HG03521 (cell line): ENCODE measurements around the gene MACROD2.
"Not testable (repeated sequence)": the region's sequence is repeated elsewhere in the genome, so short reads cannot be mapped to it uniquely, and the experiment has no call there.

Source experiments
- ATAC-seq: cut with Tn5 transposase; IDR thresholded peaks from one replicate; pipeline ENCODE4 v1.9.1; 2021; ENCODE audit warnings: mild to moderate bottlenecking, moderate library complexity; ENCODE audit not compliant: unreplicated experiment

Gene MACROD2

GRCh38 chr20:14178952-14179351, 183.6 kb downstream of the MACROD2 start:
- ATAC-seq: no peak

- no peak for ATAC-seq
Observed at GRCh38 chr20:14189794-14190402, 194.6 kb downstream of the MACROD2 start.

DNA sequence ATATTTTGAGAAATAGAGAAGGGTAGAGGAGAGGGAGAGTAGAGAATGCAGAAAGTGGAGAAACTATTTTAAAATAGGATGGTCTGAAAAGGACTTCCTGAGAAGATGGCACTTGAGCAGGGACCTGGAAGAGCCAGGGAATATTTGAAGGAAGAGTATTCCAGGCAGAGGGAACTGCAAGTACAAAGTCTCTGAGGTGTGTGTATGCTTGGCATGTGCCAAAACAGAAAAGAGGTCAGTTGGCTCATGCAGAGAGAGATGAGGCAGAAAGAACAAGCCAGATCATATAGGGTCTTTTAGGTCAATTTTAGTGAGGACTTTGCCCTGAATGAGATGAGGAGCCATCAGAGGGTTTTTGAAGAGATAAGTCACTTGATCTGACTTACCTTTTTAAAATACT, 196.2 kb downstream of the MACROD2 start:
- ATAC-seq: no peak

DNA sequence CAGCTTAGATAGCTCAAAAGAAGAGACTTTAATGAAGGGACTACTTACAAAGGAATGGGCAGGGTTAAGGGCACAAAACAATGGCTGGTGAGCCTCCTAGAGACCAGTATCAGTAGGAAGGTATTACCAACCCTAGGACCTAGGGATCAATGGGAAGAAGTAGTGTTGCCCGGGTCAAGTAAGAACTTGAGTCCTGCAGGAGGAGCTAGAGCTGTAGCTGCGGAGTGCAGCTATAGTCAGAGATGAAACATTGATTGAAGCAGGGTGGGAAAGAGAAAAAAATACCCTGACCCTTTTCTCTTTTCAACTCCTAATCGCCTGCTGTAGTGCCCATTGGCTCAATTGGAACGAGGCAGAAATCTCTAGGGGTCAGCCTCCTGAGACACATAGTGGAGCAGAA, 198.1 kb downstream of the MACROD2 start:
- ATAC-seq: no peak

DNA sequence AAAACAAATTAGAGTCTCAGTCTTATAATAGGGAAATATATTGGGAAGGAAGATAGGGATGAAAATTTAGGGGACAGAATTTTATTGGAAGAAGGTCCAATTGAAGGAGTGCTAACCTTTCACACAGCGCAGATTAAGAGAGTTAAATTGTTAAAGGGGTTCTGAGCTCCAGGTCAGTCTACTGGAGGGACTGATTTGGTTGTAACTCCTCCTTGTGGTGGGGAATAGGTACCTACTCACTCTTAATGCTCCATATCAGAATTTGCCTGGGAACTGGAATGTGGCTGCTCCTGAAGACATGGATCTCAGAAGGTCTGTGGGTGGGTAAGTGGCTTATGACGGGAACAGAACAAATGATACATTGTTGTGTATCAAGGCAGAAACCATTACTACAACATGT, 198.6 kb downstream of the MACROD2 start:
- ATAC-seq: no peak

DNA sequence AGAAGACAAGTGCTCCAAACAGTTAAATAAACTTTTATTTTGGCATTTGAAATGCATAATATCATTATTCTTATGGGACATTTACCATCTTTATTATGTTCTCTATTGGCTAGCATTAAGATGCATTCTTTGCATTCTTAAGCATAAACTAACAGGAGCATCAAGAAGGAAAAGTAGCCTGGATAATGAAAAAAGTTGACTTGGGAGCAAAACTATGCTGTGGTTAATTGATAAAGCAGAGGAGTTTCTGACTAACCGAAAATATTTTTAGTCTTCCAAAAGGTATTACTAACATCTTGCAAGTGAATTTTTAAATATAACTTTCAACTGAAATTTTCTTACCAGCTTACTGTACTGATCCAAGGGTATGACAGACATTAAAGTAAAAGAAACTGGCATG, 201.8 kb downstream of the MACROD2 start:
- ATAC-seq: no peak

- no peak for ATAC-seq
Observed at GRCh38 chr20:14198416-14198815, 203.1 kb downstream of the MACROD2 start.

GRCh38 chr20:14199111-14199510, 203.8 kb downstream of the MACROD2 start:
- no peak for ATAC-seq

GRCh38 chr20:14203657-14204056, 208.3 kb downstream of the MACROD2 start:
- no peak for ATAC-seq

- ATAC-seq: no peak
Observed at GRCh38 chr20:14207591-14207990, 212.3 kb downstream of the MACROD2 start.

DNA sequence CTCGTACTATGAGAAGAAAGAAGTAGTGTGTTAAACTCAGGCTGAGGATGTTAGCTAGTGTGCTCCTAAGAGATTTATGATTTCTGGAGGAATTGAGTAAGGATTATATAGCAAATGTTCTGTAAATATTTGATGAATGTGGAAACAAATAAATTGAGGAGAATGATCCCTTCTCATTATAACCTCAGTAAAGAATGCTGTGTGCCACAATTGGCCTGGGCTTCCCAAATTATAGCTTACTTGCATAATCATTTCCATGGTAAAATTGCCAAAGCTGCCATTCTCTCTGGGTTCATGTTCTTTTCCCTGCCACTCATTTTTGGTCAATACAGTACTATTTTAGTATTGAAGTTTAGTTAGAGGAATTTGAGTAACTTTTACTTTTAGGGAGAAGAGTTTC, 213.6 kb downstream of the MACROD2 start:
- no peak for ATAC-seq

- no peak for ATAC-seq
Observed at GRCh38 chr20:14210146-14210545, 214.8 kb downstream of the MACROD2 start.

- no peak for ATAC-seq
Observed at GRCh38 chr20:14214046-14214445, 218.7 kb downstream of the MACROD2 start.

GRCh38 chr20:14215880-14216279, 220.6 kb downstream of the MACROD2 start:
- not testable (repeated sequence) for ATAC-seq

DNA sequence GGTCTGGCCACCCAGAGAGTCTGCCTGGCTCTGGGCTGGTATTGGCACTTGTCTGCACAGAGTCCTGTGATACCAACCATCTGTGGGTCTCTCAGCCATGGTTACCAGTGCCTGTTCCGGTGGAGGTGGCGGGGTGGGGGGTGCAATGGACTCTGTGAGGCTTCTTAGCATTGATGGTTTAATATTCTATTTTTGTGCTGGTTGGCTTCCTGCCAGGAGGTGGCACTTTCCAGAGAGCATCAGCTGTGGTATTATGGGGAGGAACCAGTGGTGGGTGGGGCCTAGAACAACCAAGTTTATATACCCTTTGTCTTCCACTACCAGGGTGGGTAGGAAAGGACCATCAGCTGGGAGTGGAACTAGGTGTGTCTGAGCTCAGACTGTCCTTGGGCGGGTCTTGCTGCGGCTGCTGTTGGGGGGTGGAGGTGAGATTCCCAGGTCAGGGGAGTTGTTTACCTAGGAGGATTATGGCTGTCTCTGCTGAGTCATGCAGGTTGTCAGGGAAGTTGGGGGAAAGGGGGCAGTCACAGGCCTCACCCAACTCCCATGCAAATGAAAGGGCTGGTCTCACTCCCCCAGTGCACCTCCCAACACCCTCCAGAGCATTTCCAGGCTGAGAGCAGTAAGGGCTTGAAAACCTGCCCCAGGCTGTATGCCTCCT, 224.6 kb downstream of the MACROD2 start:
- ATAC-seq: no peak

DNA sequence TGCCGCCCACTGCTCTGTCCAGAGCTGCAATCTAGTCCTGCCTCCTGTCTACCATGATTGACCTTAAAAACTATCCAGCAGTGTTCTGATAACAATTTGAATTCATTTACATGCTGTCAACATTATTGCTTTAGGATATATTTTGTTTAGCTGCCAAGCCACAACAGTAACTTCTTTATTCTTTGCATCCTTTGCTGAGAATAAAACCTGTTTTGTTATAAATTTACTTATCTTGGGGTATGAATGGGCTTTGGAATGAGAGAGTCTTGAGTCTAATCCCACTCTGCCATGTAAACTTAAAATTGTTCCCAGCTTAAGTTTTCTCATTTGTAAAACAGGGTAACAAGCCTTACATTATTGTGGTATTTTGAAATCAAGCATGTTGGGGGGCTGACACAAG, 225.7 kb downstream of the MACROD2 start:
- ATAC-seq: no peak

GRCh38 chr20:14223806-14224205, 228.5 kb downstream of the MACROD2 start:
- ATAC-seq: no peak

DNA sequence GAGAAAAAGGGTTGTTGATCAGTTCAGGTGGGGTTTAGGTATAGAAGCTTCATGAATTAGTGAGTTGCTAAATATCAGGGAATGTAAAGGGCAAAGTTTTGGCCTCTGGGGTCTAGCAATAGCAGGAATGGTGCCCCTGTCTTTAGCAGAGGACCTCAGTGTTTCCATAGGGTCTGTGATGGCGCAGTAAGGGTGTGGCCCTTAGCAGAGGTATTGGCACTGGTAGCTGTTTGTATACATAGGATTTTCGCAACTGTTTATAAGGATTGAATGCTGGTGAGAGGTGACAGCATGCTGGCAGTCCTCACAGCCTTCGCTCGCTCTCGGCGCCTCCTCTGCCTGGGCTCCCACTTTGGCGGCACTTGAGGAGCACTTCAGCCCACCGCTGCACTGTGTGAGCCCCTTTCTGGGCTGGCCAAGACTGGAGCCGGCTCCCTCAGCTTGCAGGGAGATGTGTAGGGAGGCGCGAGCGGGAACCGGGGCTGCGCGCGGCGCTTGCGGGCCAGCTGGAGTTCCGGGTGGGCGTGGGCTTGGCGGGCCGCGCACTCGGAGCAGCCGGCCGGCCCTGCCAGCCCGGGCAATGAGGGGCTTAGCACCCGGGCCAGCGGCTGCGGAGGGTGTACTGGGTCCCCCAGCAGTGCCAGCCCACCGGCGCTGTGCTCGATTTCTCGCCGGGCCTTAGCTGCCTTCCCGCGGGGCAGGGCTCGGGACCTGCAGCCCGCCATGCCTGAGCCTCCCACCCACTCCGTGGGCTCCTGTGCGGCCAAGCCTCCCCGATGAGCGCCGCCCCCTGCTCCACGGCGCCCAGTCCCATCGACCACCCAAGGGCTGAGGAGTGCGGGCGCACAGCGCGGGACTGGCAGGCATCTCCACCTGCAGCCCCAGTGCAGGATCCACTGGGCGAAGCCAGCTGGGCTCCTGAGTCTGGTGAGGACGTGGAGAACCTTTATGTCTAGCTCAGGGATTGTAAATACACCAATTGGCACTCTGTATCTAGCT, 231.0 kb downstream of the MACROD2 start:
- not testable (repeated sequence) for ATAC-seq

GRCh38 chr20:14232650-14233049, 237.3 kb downstream of the MACROD2 start:
- peak; percentile 53 for ATAC-seq

- no peak for ATAC-seq
Observed at GRCh38 chr20:14234666-14235295, 239.5 kb downstream of the MACROD2 start.

- no peak for ATAC-seq
Observed at GRCh38 chr20:14235355-14235754, 240.0 kb downstream of the MACROD2 start.
